Cardiac fibroblast (primary cell): ENCODE measurements around the gene HFE.

Experiments
- DNase-seq, 2 donors: peaks; one replicate each; pipeline versions ENCODE4 v3.0.0 to v3.0.0-alpha.2; 2010; ENCODE audit warnings: low read depth in 2 of 2
- H3K4me3 ChIP-seq, 2 donors: replicated peaks in 1 of 2; 1 replicate in 1 of 2; 2 replicates in 1 of 2; pipeline ENCODE4 v1.5.1; 2011; ENCODE audit warnings: low read depth in 2 of 2, low read length in 2 of 2, mild to moderate bottlenecking in 2 of 2, moderate library complexity in 1 of 2
- CTCF ChIP-seq: IDR thresholded peaks from one replicate; pipeline ENCODE4 v1.5.1; 2011; ENCODE audit warnings: low read depth, mild to moderate bottlenecking, low read length, inconsistent platforms

HFE gene

GRCh38 chr6:26123675-26123946 is 36.4 kb downstream of the HFE start:
- no peak for TF ChIP-seq CTCF
- H3K4me3 ChIP-seq: peak overlapping the region; percentile 91 to 93
- no peak for DNase-seq

- peak overlapping the region; percentile 91 to 93 for H3K4me3 ChIP-seq
- DNase-seq: peak; percentile 100
- no peak for TF ChIP-seq CTCF
Observed at GRCh38 chr6:26123947-26124780, 36.9 kb downstream of the HFE start.

- no peak for TF ChIP-seq CTCF
- peak; percentile 17 to 34 for DNase-seq
- peak overlapping the region; percentile 91 to 93 for H3K4me3 ChIP-seq
Observed at GRCh38 chr6:26124781-26125685, 37.8 kb downstream of the HFE start.

GRCh38 chr6:26126394-26127235 is 39.4 kb downstream of the HFE start:
- no peak for TF ChIP-seq CTCF
- H3K4me3 ChIP-seq: peak overlapping the region; percentile 91 to 93
- DNase-seq: peak in 1 of 2 donors; percentile 70

GRCh38 chr6:26128013-26128771 is 41.0 kb downstream of the HFE start:
- no peak for TF ChIP-seq CTCF
- no peak overlapping the region for H3K4me3 ChIP-seq
- DNase-seq: no peak

- no peak for TF ChIP-seq CTCF
- H3K4me3 ChIP-seq: no peak overlapping the region
- DNase-seq: no peak
Observed at GRCh38 chr6:26129656-26130055, 42.4 kb downstream of the HFE start.
